PC-3 (cell line): Measurements from ENCODE around the gene TOMM40. TPM values are rescaled to one million over a fixed set of nuclear protein-coding genes. Genes with fewer than 3 reads are reported as not detected.
A peak's percentile ranks its signal among the peaks of the same experiment; 100 is the strongest.
"Not testable (repeated sequence)": the region's sequence is repeated elsewhere in the genome, so short reads cannot be mapped to it uniquely, and the experiment has no call there.

Experiments
- ATAC-seq: fragments of 200-7000 bp; cut with Tn5 transposase; 2 replicates; pipeline ENCODE4 v1.9.1; 2020; ENCODE audit warnings: mild to moderate bottlenecking, moderate library complexity
- BruUV-seq: library from RNA; stranded (reverse); fragments of 400-500 nt; replicated peaks from 2 replicates; lab custom pipeline; 2021; lab: Mats Ljungman, UMichigan
- CTCF ChIA-PET: fragments of 300-600 bp; sonication (Branson Sonifier 250); formaldehyde crosslinking; loops from one replicate; lab custom pipeline; 2022; ENCODE audit warnings: antibody characterized with exemption; lab: Charles Lee
- POLR2A ChIA-PET: fragments of 300-600 bp; sonication (Branson Sonifier 250); formaldehyde crosslinking; loops from one replicate; lab custom pipeline; 2022; ENCODE audit warnings: antibody characterized with exemption; ENCODE audit not compliant: unreplicated experiment; lab: Charles Lee
- DNase-seq: peaks from one replicate; pipeline ENCODE4 v3.0.0-alpha.2; 2015
- H2AFZ ChIP-seq: fragments of 300-600 bp; sonication (generic); 2 replicates; pipeline ENCODE4 v1.6.0; 2016; ENCODE audit warnings: antibody characterized with exemption, low read length
- H3F3A ChIP-seq: fragments of 300-600 bp; sonication (generic); one replicate; pipeline ENCODE4 v1.6.0; 2017; ENCODE audit warnings: antibody characterized with exemption, low read length, control low read depth, mild to moderate bottlenecking; ENCODE audit not compliant: unreplicated experiment
- H3K27ac ChIP-seq: fragments of 300-600 bp; sonication (generic); 2 replicates; pipeline ENCODE4 v1.5.1; 2016; ENCODE audit warnings: mild to moderate bottlenecking, low read length
- H3K27me3 ChIP-seq: fragments of 300-600 bp; sonication (generic); 2 replicates; pipeline ENCODE4 v1.6.1; 2016; ENCODE audit warnings: low read length, mixed read lengths
- H3K36me3 ChIP-seq: fragments of 300-600 bp; sonication (generic); 2 replicates; pipeline ENCODE4 v1.6.1; 2016; ENCODE audit warnings: low read depth, mixed run types, low read length, mixed read lengths
- H3K4me1 ChIP-seq: fragments of 300-600 bp; sonication (generic); 2 replicates; pipeline ENCODE4 v1.5.1; 2016; ENCODE audit warnings: low read length; ENCODE audit not compliant: insufficient read depth
- H3K4me2 ChIP-seq: fragments of 300-600 bp; sonication (generic); 2 replicates; pipeline ENCODE4 v1.6.0; 2016; ENCODE audit warnings: low read length
- H3K4me3 ChIP-seq: fragments of 300-600 bp; sonication (generic); 2 replicates; pipeline ENCODE4 v1.5.1; 2016; ENCODE audit warnings: mild to moderate bottlenecking, low read length, mixed read lengths
- H3K79me2 ChIP-seq: fragments of 300-600 bp; sonication (generic); 2 replicates; pipeline ENCODE4 v1.6.1; 2017; ENCODE audit warnings: low read length, mixed read lengths
- H3K9ac ChIP-seq: fragments of 300-600 bp; sonication (generic); 2 replicates; pipeline ENCODE4 v1.6.0; 2016; ENCODE audit warnings: mild to moderate bottlenecking, low read length
- H3K9me2 ChIP-seq: fragments of 300-600 bp; sonication (generic); replicated peaks from 2 replicates; pipeline ENCODE4 v1.6.1; 2016; ENCODE audit warnings: mixed run types, low read length, mixed read lengths
- H3K9me3 ChIP-seq: fragments of 300-600 bp; sonication (generic); 2 replicates; pipeline ENCODE4 v1.6.1; 2016; ENCODE audit warnings: low read length, mixed read lengths
- H4K20me1 ChIP-seq: fragments of 300-600 bp; sonication (generic); 2 replicates; pipeline ENCODE4 v1.6.1; 2016; ENCODE audit warnings: low read length, mixed read lengths
- CTCF ChIP-seq: fragments of 300-600 bp; sonication (generic); conservative IDR thresholded peaks from 2 replicates; pipeline ENCODE4 v1.5.1; 2017; ENCODE audit warnings: antibody characterized with exemption, low read depth, mild to moderate bottlenecking, low read length
- EZH2 ChIP-seq: fragments of 300-600 bp; sonication (generic); IDR thresholded peaks from one replicate; pipeline ENCODE4 v1.6.1; 2017; ENCODE audit warnings: antibody characterized with exemption, mild to moderate bottlenecking, low read length; ENCODE audit not compliant: unreplicated experiment
- EZH2phosphoT487 ChIP-seq: fragments of 300-600 bp; sonication (generic); IDR thresholded peaks from 2 replicates; pipeline ENCODE4 v1.6.1; 2018; ENCODE audit warnings: mild to moderate bottlenecking, antibody characterized with exemption, low read length, borderline replicate concordance
- intact Hi-C: fragments of 100-400 bp; cut with micrococcal nuclease; formaldehyde crosslinking; loops from 2 replicates; pipeline ENCODE4 v1.9.0; 2023
- total RNA-seq: library from RNA; depleted of rRNA; stranded (reverse); fragments of >200 nt; gene quantifications from 2 replicates; pipeline ENCODE4 v1.2.3, GENCODE V29; 2014

Gene TOMM40
- total RNA-seq, 1 experiment from 2014 or later = 190 TPM

GRCh38 chr19:44887648-44888047 is 3.4 kb upstream of the TOMM40 start:
- no peaks in the 10 kb centered on the region for H3F3A ChIP-seq
- POLR2A ChIA-PET = no interaction called here

GRCh38 chr19:44888335-44888734 is 2.7 kb upstream of the TOMM40 start:
- H3K9me2 ChIP-seq, H3K27me3 ChIP-seq, H2AFZ ChIP-seq, DNase-seq, BruUV-seq, POLR2A ChIA-PET, H3K4me3 ChIP-seq, intact Hi-C loops, H3F3A ChIP-seq, H3K4me2 ChIP-seq, H3K9me3 ChIP-seq, ATAC-seq, H4K20me1 ChIP-seq, H3K9ac ChIP-seq, CTCF ChIA-PET, H3K27ac ChIP-seq: not testable (repeated sequence)
- Histone ChIP-seq H3K79me2 (peaks cover 23% of the 10 kb centered on the region), H3K4me1 (peaks cover 16% of the 10 kb centered on the region), H3K36me3 (peaks cover 10% of the 10 kb centered on the region)

More at GRCh38 chr19:44887648-44888047, 3.4 kb upstream of the TOMM40 start:
- Histone ChIP-seq H3K27ac (no peak overlapping the region), H3K27me3 (no peaks in the 10 kb centered on the region), H3K9ac (no peak overlapping the region), H4K20me1 (peaks cover 6% of the 10 kb centered on the region; the same call in 1 of the 2 replicates), H3K36me3 (peaks cover 4% of the 10 kb centered on the region), H3K9me2 (no peaks in the 10 kb centered on the region), H3K79me2 (peaks cover 16% of the 10 kb centered on the region), H3K9me3 (no peaks in the 10 kb centered on the region), H3K4me3 (no peak overlapping the region), H3K4me1 (peaks cover 11% of the 10 kb centered on the region), H2AFZ (no peak overlapping the region), H3K4me2 (no peak overlapping the region)
- no TSS peak for BruUV-seq
- intact Hi-C loops = no loop called here
- TF ChIP-seq EZH2 (no peak), CTCF (no peak), EZH2phosphoT487 (no peak)
- DNase-seq = no peak
- no peak for ATAC-seq
- CTCF ChIA-PET = no interaction called here

GRCh38 chr19:44889830-44890365 is 1.2 kb upstream of the TOMM40 start:
- H3K79me2 ChIP-seq = peaks cover 35% of the 10 kb centered on the region
- peak overlapping the region; percentile 84 for H3K4me2 ChIP-seq
- H3K9me3 ChIP-seq = no peaks in the 10 kb centered on the region
- H3K36me3 ChIP-seq = peaks cover 23% of the 10 kb centered on the region
- peak overlapping the region; percentile 66 for H3K4me3 ChIP-seq
- H2AFZ ChIP-seq = peak overlapping the region; percentile 85
- peaks cover 6% of the 10 kb centered on the region; the same call in 1 of the 2 replicates for H4K20me1 ChIP-seq
- ATAC-seq = no peak
- no peaks in the 10 kb centered on the region for H3K27me3 ChIP-seq
- no peak for TF ChIP-seq CTCF
- no peak for TF ChIP-seq EZH2
- TF ChIP-seq EZH2phosphoT487 = no peak
- H3K27ac ChIP-seq = peak overlapping the region; percentile 86
- no peak for DNase-seq
- peak overlapping the region; percentile 80 for H3K9ac ChIP-seq
- TSS peak; percentile 72 for BruUV-seq
- intact Hi-C loops = loop anchor here (5.0 kb wide), 1 partner anchor 43 kb away; the partner anchor contains the start of gene NECTIN2
- ChIA-PET CTCF (no interaction called here), POLR2A (interaction anchor here (0.6 to 1.0 kb wide), 3 partner anchors 42 to 1350 kb away, joined by 3 to 5 read pairs (median 3); partner anchors contain the start of gene NECTIN2)
- no peaks in the 10 kb centered on the region for H3F3A ChIP-seq
- H3K4me1 ChIP-seq = peaks cover 16% of the 10 kb centered on the region
- no peaks in the 10 kb centered on the region for H3K9me2 ChIP-seq
